GM21576 (cell line): Measurements from ENCODE around the gene IL11.

Source experiments
- ATAC-seq: cut with Tn5 transposase; IDR thresholded peaks from one replicate; pipeline ENCODE4 v1.9.1; 2021; ENCODE audit warnings: mild to moderate bottlenecking, moderate library complexity; ENCODE audit not compliant: unreplicated experiment

Gene IL11

DNA sequence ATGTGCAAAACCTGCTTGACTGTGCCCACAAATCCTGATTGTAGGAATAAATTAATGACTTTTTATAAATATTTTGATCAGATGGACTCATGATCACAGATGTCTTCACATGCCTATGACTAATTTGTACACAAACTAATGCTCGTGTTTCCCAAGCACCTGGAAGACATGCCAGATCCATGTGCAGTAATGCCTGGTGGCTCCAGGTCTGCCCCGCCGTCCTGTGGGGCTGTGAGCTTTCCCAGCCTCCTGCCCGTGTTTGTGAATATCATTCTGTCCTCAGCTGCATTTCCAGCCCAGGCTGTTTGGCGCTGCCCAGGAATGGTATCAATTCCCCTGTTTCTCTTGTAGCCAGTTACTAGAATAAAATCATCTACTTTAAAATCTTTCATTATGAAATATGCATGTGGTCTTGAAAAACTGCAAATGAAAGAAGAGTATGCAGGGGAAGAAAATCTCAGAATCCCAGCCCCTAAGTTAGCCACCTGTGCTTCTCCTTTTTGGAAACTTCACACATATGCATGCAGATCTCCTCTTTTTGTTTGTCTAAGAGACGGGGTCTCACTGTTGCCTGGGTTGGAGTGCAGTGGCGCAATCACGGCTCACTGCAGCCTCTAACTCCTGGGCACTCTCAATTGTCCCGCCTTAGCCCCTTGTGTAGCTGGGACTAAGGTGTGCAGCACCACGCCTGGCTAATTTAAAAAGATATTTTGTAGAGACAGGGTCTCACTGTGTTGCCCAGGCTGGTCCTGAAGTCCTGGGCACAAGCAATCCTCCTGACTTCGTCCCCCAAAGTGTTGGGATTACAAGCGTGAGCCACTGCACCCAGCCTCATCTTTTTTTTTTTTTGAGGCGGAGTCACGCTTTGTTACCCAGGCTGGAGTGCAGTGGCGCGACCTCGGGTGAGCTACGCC, 21.7 kb upstream of the IL11 start:
- ATAC-seq, result no peak

DNA sequence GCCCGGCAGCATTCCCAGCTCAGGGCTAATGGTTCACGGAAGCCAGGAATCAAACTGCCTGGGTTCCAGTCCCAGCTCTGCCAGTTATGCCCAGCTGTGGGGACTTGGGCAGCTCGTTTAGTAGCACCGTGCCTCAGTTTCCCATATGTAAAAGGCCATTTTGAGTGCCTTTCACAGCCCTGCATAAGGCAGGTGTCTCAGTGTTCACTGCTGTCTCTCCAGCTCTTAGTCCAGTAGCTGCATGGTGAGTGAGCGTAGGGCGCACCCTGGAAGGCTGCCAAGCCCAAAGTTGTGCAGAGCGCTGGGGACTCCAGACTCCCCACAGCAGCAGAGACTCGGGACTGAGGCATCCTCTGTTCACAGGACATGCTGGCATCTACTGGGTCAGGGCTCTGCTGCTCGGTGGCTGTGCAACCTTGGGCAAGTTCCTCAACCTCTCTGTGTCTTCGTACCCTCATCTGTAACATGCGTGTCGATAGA, 21.0 kb upstream of the IL11 start:
- ATAC-seq, result no peak

GRCh38 chr19:55390461-55390880, 20.2 kb upstream of the IL11 start:
- no peak for ATAC-seq

- ATAC-seq, result no peak
Observed at GRCh38 chr19:55389386-55390317, 19.4 kb upstream of the IL11 start.

GRCh38 chr19:55387736-55388497, 17.7 kb upstream of the IL11 start:
- no peak for ATAC-seq

DNA sequence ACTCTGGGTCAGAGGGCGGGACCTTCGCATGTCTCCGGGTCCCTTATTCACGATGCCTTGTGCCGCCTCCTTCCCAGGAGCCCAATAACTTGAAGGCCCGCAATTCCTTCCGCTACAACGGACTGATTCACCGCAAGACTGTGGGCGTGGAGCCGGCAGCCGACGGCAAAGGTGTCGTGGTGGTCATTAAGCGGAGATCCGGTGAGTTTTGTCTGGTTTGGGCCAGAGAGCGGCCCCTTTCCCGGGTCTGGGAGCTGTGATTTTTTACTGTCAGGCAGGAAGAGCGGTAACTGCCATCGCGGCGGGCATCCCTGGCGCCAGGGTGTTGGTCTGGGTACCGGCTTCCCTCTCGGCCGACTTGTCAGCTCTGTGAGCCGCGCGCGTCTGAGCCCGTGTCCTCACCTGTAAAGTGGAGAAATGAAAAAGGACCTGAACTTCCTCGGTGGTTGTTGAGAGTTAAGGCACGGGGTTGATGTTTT, 16.3 kb upstream of the IL11 start:
- ATAC-seq, result no peak

GRCh38 chr19:55385724-55386492, 15.6 kb upstream of the IL11 start, which contains the start of gene RPL28:
Gene RPL28, plus strand, starts transcription at chr19:55385932. Its CDS starts 426 bp downstream, at chr19:55386358.
- ATAC-seq, result peak; percentile 57

DNA sequence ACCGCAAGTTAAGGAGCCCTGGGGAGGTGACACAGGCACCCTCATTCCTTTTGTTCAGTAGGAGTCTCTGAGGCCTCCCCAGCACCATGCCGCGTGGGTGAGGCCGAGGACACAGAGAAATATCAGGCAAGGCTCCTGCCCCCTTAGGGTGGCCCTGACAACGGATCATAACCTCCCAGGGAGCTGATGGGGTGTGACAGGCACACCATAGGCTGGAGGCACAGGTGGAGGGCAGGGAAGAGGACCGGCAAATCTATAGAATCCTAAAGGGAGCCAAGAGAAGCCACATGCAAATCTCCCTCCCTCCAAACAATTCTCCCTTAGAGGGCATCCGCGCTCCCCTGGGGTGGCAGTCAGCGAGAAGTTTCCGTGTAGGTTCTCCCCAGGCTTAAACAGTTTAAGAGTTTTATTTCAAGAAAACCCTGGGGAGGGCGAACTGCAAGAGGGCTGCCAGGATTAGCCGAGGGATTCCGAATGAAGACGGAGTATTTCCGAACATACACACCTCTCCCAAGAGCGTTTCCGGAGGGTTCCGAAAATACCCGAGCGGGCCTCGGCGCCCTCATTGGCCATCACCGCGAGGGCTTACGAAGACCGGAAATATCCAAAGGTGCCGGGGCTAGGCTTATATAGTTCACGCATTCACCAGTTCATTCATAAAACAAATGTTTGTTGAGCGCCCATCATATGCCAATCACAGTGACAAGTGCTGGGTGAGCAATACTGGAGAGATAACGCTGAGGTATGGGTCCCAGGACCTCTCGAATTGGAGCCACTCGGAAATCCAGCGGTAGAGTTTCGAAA, 14.9 kb upstream of the IL11 start:
- peak; percentile 41 for ATAC-seq

GRCh38 chr19:55384131-55384919, 14.1 kb upstream of the IL11 start, which contains the start of gene TMEM238:
Gene TMEM238, minus strand, starts transcription at chr19:55384292. Its CDS starts 33 bp downstream, at chr19:55384259.
- no peak for ATAC-seq

DNA sequence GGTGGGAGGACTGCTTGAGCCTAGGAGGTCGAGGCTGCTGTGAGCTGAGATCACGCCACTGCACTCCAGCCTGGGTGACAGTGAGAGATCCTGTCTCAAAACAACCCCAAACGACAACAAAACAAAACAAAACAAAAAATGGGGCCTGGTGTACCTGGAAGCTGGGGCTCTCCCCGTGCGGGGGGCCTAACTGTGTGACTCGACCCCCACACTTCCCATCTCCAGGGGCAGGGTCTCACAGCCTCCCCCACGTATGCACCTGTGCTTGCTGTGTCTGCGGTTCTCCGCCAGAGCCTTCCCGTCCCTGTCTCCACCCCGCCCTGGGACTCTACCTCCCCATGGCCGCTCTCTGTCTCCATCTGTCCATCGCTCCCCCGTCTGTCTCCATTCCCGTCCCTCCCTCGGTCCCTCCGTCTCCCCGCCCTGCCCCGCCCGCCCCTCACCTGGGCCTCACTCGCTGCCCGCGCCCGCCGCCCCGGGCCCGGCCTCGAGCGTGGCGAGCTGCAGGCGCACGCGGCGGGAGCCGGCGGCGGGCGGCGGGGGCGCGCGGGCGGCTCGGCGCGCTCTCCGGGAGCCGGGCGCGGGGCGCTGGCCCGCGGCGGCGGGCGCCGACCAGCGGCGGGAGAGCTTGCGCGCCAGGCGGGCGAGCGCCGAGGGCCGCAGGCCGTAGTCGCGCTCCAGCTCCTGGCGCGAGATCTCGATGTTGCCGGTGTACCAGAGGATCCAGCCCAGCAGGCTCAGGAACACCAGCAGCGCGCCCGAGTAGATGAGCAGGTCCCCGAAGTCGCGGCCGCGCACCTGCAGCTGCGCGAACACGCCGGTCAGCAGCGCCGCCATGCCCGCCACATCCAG, 13.2 kb upstream of the IL11 start:
- no peak for ATAC-seq

GRCh38 chr19:55382522-55383054, 12.3 kb upstream of the IL11 start:
- no peak for ATAC-seq

GRCh38 chr19:55382013-55382412, 11.8 kb upstream of the IL11 start:
- no peak for ATAC-seq

GRCh38 chr19:55379174-55379573, 8.9 kb upstream of the IL11 start:
- no peak for ATAC-seq

DNA sequence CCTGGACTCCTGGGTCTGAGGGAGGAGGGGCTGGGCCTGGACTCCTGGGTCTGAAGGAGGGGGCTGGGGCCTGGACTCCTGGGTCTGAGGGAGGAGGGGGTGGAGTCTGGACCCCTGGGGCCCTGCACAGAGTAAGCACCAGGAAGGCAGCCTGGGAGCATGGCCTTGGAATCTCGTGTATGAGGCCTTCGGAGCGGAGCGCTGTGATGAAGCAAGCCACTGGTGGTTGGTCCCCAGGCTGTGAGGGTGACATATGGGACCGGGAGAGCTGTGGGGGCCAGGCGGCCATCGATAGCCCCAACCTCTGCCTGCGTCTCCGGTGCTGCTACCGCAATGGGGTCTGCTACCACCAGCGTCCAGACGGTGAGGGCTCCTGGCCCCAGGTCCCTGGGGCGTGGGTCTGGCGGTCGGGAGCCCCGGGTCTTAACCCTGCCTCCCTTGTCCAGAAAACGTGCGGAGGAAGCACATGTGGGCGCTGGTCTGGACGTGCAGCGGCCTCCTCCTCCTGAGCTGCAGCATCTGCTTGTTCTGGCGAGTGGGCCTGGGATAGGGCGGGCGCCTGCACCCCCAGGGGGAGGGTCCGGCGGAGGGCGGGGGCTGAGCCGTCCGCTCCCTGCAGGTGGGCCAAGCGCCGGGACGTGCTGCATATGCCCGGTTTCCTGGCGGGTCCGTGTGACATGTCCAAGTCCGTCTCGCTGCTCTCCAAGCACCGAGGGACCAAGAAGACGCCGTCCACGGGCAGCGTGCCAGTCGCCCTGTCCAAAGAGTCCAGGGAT, 7.3 kb upstream of the IL11 start:
- ATAC-seq, result no peak

DNA sequence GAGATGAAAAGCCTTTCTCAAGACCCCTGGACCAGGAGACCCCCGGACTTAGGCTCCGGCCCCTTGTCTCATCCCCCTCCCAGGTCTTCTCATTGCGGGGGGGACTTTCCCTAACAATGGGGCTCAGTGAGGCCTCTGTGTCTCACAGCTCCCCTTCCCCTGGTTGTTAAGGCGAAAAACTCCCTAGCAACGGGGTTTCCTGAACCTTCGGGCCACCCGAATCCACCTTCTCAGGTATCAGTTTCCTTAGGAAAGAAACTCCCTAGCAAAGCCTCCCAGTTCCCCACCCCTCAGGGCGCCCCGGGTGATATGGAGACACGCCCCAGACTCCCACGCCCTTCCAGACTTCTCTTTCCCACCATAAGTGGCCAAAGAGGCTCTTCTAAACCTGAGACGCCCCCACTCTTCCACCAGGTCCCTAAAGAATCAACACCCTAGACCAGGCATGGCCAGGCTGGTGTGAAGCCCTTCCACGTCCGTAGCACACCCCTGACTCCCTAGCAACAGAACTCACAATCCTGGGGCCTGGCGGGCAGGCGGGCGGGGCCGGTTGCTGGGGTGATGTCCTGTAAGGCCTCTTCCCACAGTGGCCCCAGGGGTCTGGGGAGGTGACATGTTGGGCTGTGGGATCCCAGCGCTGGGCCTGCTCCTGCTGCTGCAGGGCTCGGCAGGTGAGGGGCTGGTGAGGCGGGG, 6.1 kb upstream of the IL11 start, which contains the start of gene TMEM190:
TSS of gene TMEM190 (plus strand) at position 586 of the 693 bp plus-strand sequence. CDS start at position 614, 28 bp downstream.
- ATAC-seq, result no peak
